ENCODE data around the gene HSPB9. TPM values are rescaled to one million over a fixed set of nuclear protein-coding genes. Genes with fewer than 3 reads are reported as not detected.
A peak's percentile ranks its signal among the peaks of the same experiment; 100 is the strongest.

Gene HSPB9
- total and polyA plus RNA-seq, 9 of the 15 experiments (the other 6 are each of a cell fraction or from before 2014, with no cell fraction given), result 0.04 to 0.16 (median 0.08) TPM; not detected in 3

- TF ChIP-seq ZBTB33 (CRISPR knock-in tag; IDR thresholded peaks at IDR 0.05) (no peak), BACH1 (tag; IDR thresholded peaks at IDR 0.05) (no peak), MYBL2 (IDR thresholded peaks at IDR 0.05; ENCODE audit: low read depth) (no peak), MYBL2 (CRISPR knock-in tag; IDR thresholded peaks at IDR 0.05; ENCODE audit: borderline replicate concordance) (no peak), ZNF232 (CRISPR knock-in tag; IDR thresholded peaks at IDR 0.05) (no peak), RBM22 (IDR thresholded peaks at IDR 0.05; ENCODE audit: low read depth, low read length, poor library complexity, severe bottlenecking) (no peak), NR4A1 (CRISPR knock-in tag; IDR thresholded peaks at IDR 0.05) (no peak), NR4A1 (tag; IDR thresholded peaks at IDR 0.05) (no peak)
Measured at GRCh38 chr17:42075789-42076188, 46.8 kb upstream of the HSPB9 start (continued).

- CTCF ChIA-PET (ENCODE audit: low intra/inter-chr PET ratio), result no interaction called here
- Histone ChIP-seq H3K27ac (ENCODE audit: extremely low read depth, low read depth, low read length) (no peak overlapping the region), H2AFZ (ENCODE audit: low read depth, low read length) (no peak overlapping the region), H3K9me3 (replicated peaks; ENCODE audit: control insufficient read depth, insufficient read depth, low read depth, low read length) (no peaks in the 10 kb centered on the region), H3K36me3 (ENCODE audit: control insufficient read depth, insufficient read depth, low read length) (no peaks in the 10 kb centered on the region), H3K4me1 (replicated peaks in 1 of 2; ENCODE audit: control insufficient read depth in 2 of 2, insufficient read depth in 2 of 2, low read length in 2 of 2) (peaks cover 15 to 22% of the 10 kb centered on the region in 2 experiments), H3K4me2 (ENCODE audit: insufficient read depth, low read length) (no peak overlapping the region), H3K27me3 (ENCODE audit: control insufficient read depth in 2 of 2, insufficient read depth in 2 of 2, low read length in 2 of 2) (peaks cover 4 to 20% of the 10 kb centered on the region in 2 experiments; a peak in 3 of 5 replicates), H3K9me1 (ENCODE audit: control insufficient read depth, insufficient read depth, low read length) (no peaks in the 10 kb centered on the region), H3K4me3 (no peak overlapping the region), H4K20me1 (replicated peaks; ENCODE audit: control insufficient read depth, insufficient read depth, low read length) (peaks cover 4% of the 10 kb centered on the region; the same call in 1 of the 2 replicates), H3K9ac (ENCODE audit: insufficient read depth in 1 of 2, low read depth in 2 of 2, low read length in 2 of 2) (no peak overlapping the region), H3K79me2 (ENCODE audit: control insufficient read depth, insufficient read depth, low read length) (no peaks in the 10 kb centered on the region)
- POLR2A ChIA-PET, result interaction anchor here (0.6 to 0.7 kb wide), 2 partner anchors 9 to 370 kb away, joined by 3 read pairs; no protein-coding TSS in a partner anchor
- FAIRE-seq (peak; percentile 6), DNase-seq (ENCODE audit: extremely low read depth in 1 of 4, low spot score in 3 of 4) (no peak), ATAC-seq (no peak)
- WGBS (ENCODE audit: insufficient coverage, low coverage, missing lambda C conversion rate), result 37% methylated on average over 4 of the region's 4 CpGs
- TF ChIP-seq CREBBP (IDR thresholded peaks at IDR 0.05; ENCODE audit: low read depth, low read length) (no peak), RBM25 (IDR thresholded peaks at IDR 0.05; ENCODE audit: low read depth, low read length, severe bottlenecking) (peak; percentile 69), KHSRP (IDR thresholded peaks at IDR 0.05) (no peak), BCOR (IDR thresholded peaks at IDR 0.05) (peak; percentile 18; the same call in 1 of the 2 replicates), POLR2AphosphoS5 (IDR thresholded peaks at IDR 0.05; ENCODE audit: control insufficient read depth, insufficient read depth, low read depth, low read length) (no peak), SMARCA4 (IDR thresholded peaks at IDR 0.05) (no peak), ZFP36 (IDR thresholded peaks at IDR 0.05; ENCODE audit: low read depth, low read length, partially characterized antibody) (peak; percentile 24), SREBF2 (CRISPR knock-in tag; IDR thresholded peaks at IDR 0.05) (no peak), BRD9 (IDR thresholded peaks at IDR 0.05; ENCODE audit: low read depth, partially characterized antibody) (peak; percentile 95), GABPA (tag; conservative IDR thresholded peaks at IDR 0.05; ENCODE audit: low read depth) (no peak)
- intact Hi-C loops (cut with micrococcal nuclease) (no loop called here), in situ Hi-C loops (cut with MboI) (no loop called here)
- no TSS peak for BruUV-seq (replicated peaks)
Measured at GRCh38 chr17:42076797-42077559, 45.6 kb upstream of the HSPB9 start.
